HTERT RPE-1 (cell line): ENCODE data around the gene URB2.
"Not testable (repeated sequence)": the region's sequence is repeated elsewhere in the genome, so short reads cannot be mapped to it uniquely, and the experiment has no call there.

ENCODE experiments used
- in situ Hi-C: fragments of 300-500 bp; cut with MboI; formaldehyde crosslinking; loops from 4 replicates; pipeline ENCODE4 v1.14.3; 2020; ENCODE audit warnings: low sequenced_read_pairs

Gene URB2

DNA sequence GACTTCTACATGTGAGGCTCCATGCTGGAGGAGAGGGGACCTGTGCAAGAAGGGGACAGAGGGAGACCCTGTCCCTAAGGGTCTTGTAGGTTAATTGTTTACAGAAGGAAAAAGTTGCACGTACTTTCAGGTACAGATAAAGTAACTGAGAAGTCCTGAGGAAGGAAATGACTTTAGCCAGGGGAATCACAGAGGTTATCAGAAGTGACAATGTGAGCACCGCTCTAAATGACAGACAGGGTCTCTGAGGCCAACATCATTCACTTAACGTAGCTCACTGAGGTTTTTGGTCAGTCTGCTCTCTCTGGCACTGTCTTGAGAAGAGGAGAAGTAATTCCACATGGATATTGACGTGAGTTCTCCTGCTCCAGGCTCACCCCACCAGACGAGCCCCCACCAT lies 12.1 kb upstream of the URB2 start:
- in situ Hi-C loops: no loop called here

DNA sequence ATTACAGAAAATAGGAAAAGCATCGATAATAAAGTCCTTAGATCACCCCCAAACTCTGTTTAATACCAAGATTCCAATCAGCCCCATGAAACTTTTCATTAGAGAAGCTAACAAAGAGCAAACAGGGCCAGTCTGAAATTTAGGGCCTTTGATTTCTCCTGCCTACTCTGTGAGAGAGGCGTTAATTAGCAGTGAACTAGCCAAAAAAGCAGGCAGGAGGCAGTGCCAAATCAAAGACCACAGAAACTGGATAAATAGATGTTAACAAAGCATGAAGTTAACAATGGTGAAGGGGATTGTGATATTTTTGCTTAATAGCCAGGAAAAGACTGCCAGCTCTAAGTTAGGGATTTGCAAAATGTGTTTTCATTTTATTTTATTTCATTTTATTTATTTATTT lies 11.3 kb upstream of the URB2 start:
- in situ Hi-C loops: no loop called here

DNA sequence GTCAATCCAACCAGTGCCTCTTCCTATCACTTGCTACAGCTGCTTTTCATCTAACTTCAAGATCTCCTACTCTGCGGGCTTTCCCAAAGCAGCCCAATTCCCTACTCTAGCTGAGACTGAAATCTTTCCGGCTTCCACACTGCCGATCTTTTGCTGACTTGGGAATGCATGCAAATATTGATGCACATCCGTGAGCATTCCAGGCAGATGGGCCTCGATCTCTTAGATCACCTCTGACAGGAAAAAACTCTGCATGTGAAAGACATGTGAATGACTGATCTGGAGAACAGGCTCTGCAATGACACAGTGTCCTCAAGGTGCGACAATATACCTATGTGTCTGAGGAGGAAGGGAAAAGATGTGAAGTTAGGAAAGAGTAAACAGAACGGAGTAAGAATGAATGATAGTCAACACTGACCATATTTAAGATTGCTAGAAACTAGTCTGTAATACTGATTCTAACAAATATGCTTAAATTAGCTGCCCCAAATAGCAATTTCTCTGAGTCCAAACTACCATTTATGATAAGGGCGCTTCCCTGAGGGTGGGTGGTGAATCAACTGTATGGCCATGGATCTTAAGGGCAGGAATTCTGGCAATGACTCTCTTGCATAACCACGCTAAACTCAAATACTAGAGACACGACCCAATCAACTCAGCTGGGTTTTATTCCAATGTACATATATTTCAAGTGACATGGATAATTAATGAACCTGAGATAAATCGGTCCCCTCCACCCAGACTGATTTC lies 8.5 kb upstream of the URB2 start:
- in situ Hi-C loops: no loop called here

DNA sequence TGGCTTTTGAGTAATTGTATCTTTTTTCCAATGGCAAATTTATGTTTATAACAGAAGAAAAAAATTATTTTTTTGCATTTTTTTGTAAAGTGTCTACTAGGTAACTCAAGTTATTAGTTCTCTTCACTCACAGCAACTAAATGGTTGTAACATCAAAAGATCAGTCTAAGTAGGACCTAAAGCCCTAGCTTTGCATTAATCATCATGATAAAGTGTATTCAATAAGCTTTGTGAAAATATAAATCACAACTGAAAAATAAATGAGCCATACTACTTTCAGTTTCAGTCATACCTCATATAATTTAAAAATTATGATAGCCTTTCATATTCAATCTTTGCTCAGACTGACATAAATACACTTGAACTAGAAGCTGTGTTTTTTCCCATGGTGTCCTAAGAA lies 7.0 kb upstream of the URB2 start:
- in situ Hi-C loops: no loop called here

DNA sequence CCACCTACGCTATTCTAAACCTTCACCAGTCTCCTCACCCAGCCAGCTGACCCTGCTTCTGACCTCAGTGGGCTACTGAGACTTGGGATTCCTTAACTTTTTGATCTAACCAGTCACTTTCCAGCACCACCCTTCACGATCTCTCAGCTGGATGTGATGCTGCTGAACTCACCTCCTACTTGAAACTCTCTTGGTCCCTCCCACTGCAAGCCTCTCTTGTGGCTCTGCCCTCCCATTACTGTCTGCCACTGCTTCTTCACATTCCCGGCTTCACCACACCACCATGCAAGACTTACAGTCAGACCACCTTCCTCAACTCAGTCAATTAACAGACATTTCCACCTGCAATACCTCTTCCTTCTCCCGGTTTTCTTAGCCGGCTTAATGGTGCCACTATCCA lies 6.4 kb upstream of the URB2 start:
- in situ Hi-C loops: no loop called here

DNA sequence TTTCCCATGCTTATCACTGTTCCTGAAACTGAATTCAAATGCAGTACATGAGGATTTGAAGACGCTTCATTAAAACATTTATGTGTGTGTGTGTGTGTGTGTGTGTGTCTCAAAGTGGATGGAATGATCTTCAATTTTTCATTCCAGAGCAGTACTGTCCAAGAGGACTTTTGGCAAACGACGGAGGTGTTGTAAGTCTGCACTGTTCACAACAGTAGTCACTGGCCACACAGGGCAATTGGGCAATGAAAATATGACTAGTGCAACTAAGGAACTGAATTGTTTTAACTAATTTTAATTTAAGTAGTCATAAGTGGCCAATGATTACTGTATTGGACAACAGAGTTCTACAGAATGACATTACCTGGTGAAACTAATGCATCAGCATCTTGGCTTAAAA lies 5.2 kb upstream of the URB2 start:
- in situ Hi-C loops: no loop called here

DNA sequence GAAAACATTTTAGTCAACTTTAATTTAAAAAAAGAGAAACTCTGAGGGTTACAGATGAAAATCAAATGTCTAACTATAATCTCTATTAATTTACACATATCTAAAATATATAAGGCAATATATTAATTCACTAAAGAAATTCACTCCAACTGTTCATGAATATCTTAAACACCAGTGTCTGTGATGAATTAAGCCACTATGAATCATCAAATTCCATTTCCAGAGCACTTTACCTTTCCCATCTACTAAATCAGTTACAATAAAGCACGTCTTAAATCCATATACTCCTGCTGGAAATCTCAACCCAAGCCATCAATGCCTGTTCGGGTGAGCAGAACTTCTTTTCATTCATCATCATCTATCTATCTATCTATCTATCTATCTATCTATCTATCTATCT lies 4.4 kb upstream of the URB2 start:
- in situ Hi-C loops: no loop called here

DNA sequence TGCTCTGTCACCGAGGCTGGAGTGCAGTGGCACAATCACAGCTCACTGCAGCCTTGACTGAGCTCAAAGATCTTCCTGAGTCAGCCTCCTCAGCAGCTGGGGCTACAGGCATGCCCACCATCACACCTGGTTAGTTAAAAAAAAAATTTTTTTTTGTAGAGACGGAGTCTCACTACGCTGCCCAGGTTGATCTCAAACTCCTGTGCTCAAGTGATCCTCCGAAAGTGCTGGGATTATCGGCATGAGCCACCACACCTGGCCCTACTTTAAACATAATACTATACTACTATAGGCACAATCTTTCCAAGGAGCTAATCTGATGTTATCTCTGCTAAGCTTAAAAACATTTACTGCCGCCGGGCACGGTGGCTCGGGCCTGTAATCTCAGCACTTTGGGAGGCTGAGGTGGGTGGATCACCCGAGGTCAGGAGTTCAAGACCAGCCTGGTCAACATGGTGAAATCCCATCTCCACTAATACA lies 3.4 kb upstream of the URB2 start:
- in situ Hi-C loops: not testable (repeated sequence)

DNA sequence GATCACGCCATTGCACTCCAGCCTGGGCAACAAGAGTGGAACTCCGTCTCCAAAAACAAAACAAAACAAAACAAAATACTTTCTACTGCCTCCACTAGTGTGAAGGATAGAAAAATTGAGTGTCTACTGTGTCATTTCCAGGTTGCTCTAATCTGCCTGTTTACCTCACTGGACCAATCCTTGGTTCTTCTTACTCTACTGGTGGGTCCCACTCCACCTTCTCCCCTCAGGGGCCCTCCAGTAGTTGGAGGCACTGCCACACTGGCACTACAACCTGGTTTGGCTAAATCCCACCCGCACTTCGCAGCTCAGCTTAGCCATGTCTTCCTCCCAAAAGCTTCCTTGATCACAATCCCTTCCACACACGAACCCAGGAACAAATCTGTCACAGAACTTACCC lies 2.8 kb upstream of the URB2 start:
- in situ Hi-C loops: no loop called here

DNA sequence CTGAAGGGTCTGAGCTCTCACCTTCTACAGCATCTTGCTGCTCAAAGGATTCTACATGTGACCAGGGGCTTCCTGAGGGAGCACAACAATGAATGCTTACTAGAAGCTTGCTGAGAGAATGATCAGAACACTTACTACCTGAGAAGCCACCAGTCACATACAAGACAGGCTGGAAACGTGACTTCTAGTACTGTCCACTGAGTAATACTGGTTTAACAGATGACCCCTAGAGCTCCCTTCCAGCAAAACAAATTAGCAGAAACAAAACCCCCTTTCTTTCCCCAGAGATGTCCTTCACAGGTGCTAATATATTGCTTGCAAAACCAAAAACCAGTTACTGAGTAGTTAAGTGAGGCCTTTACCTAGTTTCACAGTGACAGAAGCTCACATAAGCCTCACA lies 2.2 kb upstream of the URB2 start:
- in situ Hi-C loops: no loop called here

DNA sequence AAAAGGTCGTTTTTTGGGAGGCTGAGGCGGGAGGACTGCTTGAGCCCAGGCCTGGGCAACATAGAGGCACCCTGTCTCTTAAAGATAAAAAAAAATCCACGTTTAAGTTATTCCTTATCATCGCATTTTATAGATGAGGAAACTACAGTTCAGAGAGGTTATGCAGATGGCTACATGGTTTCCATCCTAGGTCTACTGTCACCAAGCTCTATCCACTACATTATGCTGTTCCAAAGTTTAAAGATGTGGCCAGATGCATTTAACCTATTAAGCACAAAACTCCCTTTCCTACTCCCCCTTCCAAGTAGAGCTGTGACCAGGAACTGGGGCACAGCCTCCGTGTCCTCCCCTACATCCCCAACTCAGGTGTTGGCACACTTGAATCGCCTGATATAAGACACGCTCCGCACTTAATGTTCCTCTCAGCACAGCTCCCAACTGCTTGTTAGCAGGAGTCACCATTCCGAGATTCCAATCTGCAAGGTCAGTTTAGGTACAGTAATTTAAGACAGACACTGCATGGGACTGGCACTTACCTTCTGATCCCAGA lies 1.5 kb upstream of the URB2 start:
- in situ Hi-C loops: no loop called here

DNA sequence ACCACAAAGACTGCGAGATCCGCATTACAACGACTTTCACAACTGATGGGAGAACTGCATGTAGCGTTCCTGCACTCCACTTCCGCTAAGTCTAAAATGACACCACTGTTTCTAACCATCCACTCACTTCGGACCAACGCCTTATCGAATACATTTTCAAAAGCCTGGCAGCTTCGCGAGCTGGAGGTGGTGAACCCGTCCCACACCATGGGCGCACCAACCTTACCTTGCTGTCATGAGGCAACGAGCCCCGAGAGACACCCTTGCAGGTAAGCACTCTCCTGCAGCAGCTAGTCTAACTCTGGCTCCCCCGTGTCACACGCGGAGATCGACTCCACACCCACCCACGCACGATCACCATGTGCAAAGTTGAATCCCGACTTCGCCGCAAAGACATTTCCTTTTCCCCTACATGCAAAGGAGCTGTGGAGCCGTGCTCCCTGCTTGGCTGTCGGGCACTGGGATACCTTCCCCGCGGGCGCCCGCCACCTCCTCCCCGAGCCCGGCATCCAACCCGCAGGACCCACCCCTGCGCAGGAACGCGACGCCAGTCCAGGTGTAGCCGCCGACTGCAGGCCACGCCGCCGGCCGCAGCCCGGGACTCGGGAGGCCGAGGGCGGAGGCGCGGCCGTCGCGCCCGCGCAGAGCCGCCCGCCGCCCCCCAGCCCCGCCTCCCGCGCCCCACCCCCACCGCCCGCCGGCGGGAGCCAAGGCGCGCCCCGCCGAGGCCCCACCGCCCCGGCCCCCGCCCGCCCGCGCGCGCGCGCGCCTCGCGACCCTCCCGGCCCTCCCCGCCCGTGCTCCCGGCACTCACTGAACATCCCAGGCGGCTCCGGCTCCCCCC lies 754 bp upstream of the URB2 start:
- in situ Hi-C loops: no loop called here

DNA sequence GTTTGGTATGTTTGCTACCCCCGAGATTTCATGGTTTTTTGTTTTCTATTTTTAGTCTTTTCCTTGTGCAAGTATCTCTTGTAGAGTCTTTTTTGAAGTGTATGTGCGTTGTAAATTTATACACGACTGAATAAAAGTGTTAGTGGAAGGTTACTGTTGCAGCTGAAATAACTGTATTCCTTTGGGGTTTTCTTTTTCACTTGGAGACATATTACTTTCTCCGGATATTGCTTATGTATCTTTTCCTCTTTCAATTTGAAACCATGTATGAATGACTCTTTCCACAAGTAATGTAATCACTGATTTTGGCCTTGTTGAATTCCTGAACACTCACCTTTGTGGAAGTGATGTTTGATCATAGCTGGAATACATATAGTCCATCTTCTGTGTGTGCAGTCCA lies 956 bp downstream of the URB2 start:
- in situ Hi-C loops: no loop called here

DNA sequence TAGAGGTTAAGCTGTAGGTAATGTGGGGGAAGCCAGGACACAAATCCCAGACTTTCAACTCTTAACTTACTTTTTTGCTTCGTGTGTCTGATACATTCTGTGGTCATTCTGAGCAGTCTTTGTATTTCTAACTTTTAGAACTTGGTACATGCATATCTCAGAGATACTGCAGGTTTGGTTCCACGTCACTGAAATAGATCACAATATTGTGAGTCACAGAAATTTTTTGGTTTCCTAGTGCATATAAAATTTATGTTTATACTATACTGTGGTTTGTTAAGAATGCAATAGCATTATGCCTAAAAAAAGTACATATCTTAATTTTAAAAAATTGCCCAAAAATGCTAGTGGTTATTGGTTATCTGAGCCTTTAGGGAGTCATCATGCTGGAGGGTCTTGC lies 3.2 kb downstream of the URB2 start:
- in situ Hi-C loops: no loop called here

DNA sequence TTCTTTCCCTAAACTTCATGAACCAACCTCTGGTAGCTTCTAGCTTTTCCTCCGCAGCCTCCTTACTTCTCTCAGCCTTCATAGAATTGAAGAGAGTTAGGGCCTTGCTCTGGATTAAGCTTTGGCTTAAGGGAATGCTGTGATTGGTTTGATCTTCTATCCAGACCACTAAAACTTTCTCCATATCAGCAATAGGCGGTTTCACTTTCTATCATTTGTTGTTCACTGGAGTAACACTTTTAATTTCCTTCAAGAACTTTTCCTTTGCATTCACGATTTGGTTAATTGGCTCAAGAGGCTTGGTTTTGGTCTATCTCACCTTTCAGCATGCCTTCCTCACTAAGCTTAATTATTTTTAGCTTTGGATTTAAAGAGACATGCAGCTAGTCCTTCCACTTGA lies 5.1 kb downstream of the URB2 start:
- in situ Hi-C loops: no loop called here

DNA sequence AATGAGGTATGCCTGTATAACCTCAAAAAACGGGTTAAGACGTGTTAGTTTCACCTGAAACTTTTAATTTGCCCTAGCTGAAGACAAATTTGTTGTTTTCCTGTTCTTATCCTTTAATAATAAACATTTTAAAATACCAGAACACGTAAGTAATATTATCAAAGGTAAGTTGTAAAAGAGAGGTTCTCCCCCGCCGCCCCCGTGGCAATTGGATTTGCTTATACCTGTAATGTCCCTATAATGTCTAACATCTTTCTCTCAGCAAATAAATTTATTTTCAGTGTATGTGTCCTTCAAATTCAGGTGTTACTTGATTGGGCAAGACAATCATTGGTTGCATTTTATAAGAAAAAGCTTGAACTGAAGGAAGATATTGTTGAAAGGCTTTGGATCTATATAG lies 5.9 kb downstream of the URB2 start:
- in situ Hi-C loops: no loop called here

DNA sequence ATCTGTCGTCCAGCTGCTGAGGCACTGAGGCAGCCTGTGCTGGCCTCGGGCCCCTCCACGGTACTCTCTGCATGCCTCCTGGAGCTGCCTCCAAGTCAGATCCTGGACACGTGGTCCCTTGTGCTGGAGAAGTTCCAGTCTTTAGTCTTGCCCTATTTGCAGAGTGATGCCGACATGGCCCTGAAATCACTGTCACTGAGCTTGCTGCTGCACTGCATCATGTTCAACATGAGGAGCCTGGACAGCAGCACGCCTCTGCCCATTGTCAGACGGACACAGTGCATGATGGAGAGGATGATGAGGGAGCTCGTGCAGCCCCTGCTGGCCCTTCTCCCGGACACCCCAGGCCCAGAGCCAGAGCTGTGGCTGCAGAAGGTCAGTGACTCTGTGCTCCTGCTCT lies 10.0 kb downstream of the URB2 start:
- in situ Hi-C loops: no loop called here

DNA sequence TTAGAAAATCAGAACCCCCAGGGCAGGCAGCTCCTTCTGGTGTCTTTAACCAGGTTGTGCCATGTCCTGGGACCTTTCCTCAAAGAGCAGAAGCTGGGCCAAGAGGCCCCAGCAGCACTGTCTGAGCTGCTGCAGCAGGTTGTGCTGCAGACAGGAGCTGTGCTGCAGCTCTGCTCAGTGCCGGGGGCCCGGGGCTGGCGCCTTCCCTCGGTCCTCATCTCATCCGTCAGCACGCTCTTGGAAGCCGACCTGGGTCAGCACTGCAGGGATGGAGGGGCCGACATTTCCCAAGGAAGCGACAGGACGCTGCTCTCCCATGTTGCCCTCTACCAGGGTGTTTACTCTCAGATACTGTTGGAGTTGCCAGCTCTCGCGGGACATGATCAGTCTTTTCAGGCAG lies 11.7 kb downstream of the URB2 start:
- in situ Hi-C loops: no loop called here

DNA sequence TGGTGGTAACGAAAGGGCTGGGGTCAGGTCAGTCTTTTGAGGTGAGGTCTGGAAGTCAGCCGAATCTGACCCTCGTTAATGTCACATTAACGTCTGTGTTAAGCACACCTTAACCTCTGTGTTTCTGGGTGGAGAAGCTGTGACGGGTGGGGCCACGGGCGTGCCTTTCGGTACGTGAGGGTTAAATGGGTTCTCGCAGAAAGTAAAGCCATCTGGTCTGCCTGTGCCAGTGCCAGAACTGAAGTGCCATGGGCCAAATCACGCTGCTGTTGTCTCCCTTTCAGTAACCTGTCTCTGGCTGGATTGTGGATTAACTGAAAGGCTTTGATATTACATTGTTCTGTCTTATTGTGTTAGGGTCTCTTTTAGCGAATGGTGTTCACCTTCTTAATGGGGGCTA lies 14.4 kb downstream of the URB2 start:
- in situ Hi-C loops: no loop called here

DNA sequence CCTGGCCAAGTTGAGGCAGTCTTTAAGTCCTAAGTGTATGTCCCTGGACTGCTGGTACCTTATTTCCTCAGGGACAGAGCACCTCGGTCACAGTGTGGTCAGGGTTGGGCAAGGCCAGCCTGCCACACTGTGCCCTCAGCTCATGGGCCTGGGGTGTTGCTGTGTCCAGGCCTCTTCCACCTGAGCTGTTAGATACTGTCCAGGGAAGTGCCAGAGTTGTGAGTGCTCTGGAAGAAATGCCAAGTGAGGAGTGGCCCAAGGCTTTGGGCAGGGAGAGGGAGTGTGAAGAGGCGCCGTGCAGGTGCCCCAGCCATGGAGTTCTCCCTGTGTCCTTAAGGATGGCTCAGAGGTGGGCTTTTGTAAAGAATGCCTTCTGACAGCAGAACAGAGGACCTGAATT lies 15.3 kb downstream of the URB2 start:
- in situ Hi-C loops: no loop called here

DNA sequence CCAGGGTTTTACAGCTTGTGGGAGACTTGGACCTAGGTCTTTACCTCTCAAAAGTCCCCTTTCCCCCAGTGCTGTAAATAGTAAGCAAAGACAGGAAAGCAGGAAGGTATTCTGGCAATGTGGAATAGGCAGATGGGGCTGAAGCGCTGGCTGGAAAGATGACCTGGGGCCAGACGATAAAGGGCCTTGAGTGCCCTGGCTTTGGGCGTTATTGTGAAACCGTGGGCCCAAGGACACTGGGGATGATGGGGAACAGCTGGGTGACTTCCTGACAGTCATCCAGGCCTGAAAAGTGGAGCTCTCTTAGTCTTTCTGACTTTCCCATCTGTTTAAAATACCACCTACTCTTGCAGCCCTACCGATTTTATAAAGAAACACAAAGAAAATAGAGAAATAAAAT lies 16.3 kb downstream of the URB2 start:
- in situ Hi-C loops: no loop called here

DNA sequence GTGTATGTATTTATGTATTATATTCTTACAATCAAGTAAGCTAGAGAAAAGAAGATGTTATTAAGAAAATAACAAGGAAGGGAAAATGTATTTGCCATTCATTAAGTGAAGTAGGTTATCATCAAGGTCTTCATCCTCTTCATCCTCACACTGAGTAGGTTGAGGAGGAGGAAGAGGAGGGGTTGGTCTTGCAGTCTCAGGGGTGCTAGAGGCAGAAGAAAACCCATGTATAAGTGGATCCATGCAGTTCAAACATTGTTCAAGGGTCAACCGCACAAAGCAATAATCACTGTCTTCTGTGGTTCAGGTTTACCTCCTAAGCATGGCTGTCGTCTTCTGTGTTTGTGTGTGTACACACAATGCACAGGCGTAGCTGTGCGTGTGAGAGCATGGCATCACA lies 16.9 kb downstream of the URB2 start:
- in situ Hi-C loops: no loop called here
